ENCODE measurements around the gene SDC1. TPM values are rescaled to one million over a fixed set of nuclear protein-coding genes. Genes with fewer than 3 reads are reported as not detected.

SDC1 gene
- total and polyA plus RNA-seq, 8 donors: 88.9 to 278 (median 117) TPM

- peak; percentile 85 for ATAC-seq
- intact Hi-C loops (cut with DNase I): no loop called here
- H3K36me3 ChIP-seq: peaks cover 0 to 15% of the 10 kb centered on the region in 2 donors
- no peak for TF ChIP-seq CTCF (IDR thresholded peaks at IDR 0.05)
- peak overlapping the region; percentile 53 to 54 for H3K27ac ChIP-seq
- DNase-seq: peak in 2 of 4 donors; percentile 64 to 88
- peaks cover 0 to 32% of the 10 kb centered on the region in 2 donors for H3K4me1 ChIP-seq
- no peaks in the 10 kb centered on the region for H3K27me3 ChIP-seq
- H3K9me3 ChIP-seq: no peaks in the 10 kb centered on the region
- H3K4me3 ChIP-seq: no peak overlapping the region
These were observed 18.9 kb downstream of the SDC1 start for GRCh38 chr2:20205915-20206524.

- no peak for ATAC-seq
- DNase-seq: peak in 1 of 4 donors; percentile 35
- Histone ChIP-seq H3K4me1 (peaks cover 0 to 32% of the 10 kb centered on the region in 2 donors), H3K27me3 (no peaks in the 10 kb centered on the region), H3K4me3 (no peak overlapping the region), H3K27ac (peak overlapping the region in 1 of 2 donors; percentile 53), H3K9me3 (no peaks in the 10 kb centered on the region), H3K36me3 (peaks cover 0 to 15% of the 10 kb centered on the region in 2 donors)
- TF ChIP-seq CTCF (IDR thresholded peaks at IDR 0.05): no peak
- intact Hi-C loops (cut with DNase I): no loop called here
These were observed 19.9 kb downstream of the SDC1 start for GRCh38 chr2:20205069-20205468.

GRCh38 chr2:20203521-20204225, 21.3 kb downstream of the SDC1 start:
- Histone ChIP-seq H3K27ac (no peak overlapping the region), H3K4me3 (no peak overlapping the region), H3K36me3 (peaks cover 0 to 15% of the 10 kb centered on the region in 2 donors), H3K27me3 (no peaks in the 10 kb centered on the region), H3K4me1 (peaks cover 0 to 27% of the 10 kb centered on the region in 2 donors), H3K9me3 (no peaks in the 10 kb centered on the region)
- DNase-seq (peak in 1 of 4 donors; percentile 76), ATAC-seq (peak; percentile 2)
- no peak for TF ChIP-seq CTCF (IDR thresholded peaks at IDR 0.05)
- intact Hi-C loops (cut with DNase I): no loop called here

- intact Hi-C loops (cut with DNase I): no loop called here
These were observed 21.9 kb downstream of the SDC1 start for GRCh38 chr2:20203072-20203471.

More at GRCh38 chr2:20203072-20203471, 21.9 kb downstream of the SDC1 start:
- H3K36me3 ChIP-seq: peaks cover 0 to 15% of the 10 kb centered on the region in 2 donors
- DNase-seq (peak in 1 of 4 donors; percentile 65), ATAC-seq (no peak)
- H3K27ac ChIP-seq: no peak overlapping the region
- no peak for TF ChIP-seq CTCF (IDR thresholded peaks at IDR 0.05)
- no peaks in the 10 kb centered on the region for H3K9me3 ChIP-seq
- peaks cover 5 to 25% of the 10 kb centered on the region in 2 donors for H3K4me1 ChIP-seq
- no peaks in the 10 kb centered on the region for H3K27me3 ChIP-seq
- H3K4me3 ChIP-seq: no peak overlapping the region

Data from left lung (tissue), 10 donors.